Psoas muscle (tissue), 8 donors: ENCODE data around the gene CTBS. TPM values are rescaled to one million over a fixed set of nuclear protein-coding genes. Genes with fewer than 3 reads are reported as not detected.
"Not testable (repeated sequence)": the region's sequence is repeated elsewhere in the genome, so short reads cannot be mapped to it uniquely, and the experiment has no call there.

Experiments used
- ATAC-seq, 4 donors: fragments of 200-7000 bp; cut with Tn5 transposase; one replicate each; pipeline ENCODE4 v1.9.1; 2020; ENCODE audit warnings: moderate library complexity in 3 of 4, mild to moderate bottlenecking in 2 of 4
- DNase-seq, 2 donors: peaks; one replicate each; pipeline ENCODE4 v3.0.0-alpha.2; 2020
- H3K27ac ChIP-seq: fragments of 200-600 bp; one replicate; pipeline ENCODE4 v1.8.0; 2022
- H3K27me3 ChIP-seq, 3 donors: fragments of 200-600 bp in 1 of 3; one replicate each; pipeline versions ENCODE4 v1.6.1 to v1.8.0; 2013 to 2022; ENCODE audit warnings: low read length in 2 of 3, mild to moderate bottlenecking in 2 of 3, moderate library complexity in 1 of 3; ENCODE audit not compliant: insufficient read depth in 3 of 3
- H3K36me3 ChIP-seq, 2 donors: fragments of 200-600 bp in 1 of 2; one replicate each; pipeline versions ENCODE4 v1.6.1 to v1.8.0; 2013 to 2022; ENCODE audit warnings: low read depth in 1 of 2, mild to moderate bottlenecking in 1 of 2, moderate library complexity in 1 of 2; ENCODE audit not compliant: insufficient read depth in 1 of 2
- H3K4me1 ChIP-seq: fragments of 200-600 bp; one replicate; pipeline ENCODE4 v1.8.0; 2022
- H3K4me3 ChIP-seq: fragments of 200-600 bp; one replicate; pipeline ENCODE4 v1.8.0; 2022; ENCODE audit warnings: mild to moderate bottlenecking
- H3K9me3 ChIP-seq: fragments of 200-600 bp; one replicate; pipeline ENCODE4 v1.8.0; 2022
- CTCF ChIP-seq: fragments of 200-600 bp; IDR thresholded peaks from one replicate; pipeline ENCODE4 v1.8.0; 2022; ENCODE audit warnings: antibody characterized with exemption
- WGBS, 3 donors: extraction: QIAGEN DNeasy Blood & Tissue Kit; methylation state at CpG; one replicate each; pipeline versions ENCODE4 v1.1.6 to v1.1.7; 2013; 5-methylcytosine and 5-hydroxymethylcytosine counted together
- intact Hi-C, 2 donors: fragments of 100-400 bp; cut with DNase I; formaldehyde crosslinking; loops; one replicate each; pipeline versions ENCODE4 v1.11.0 to v1.14.2; 2022
- polyA plus RNA-seq, 3 donors: library from polyadenylated mRNA; stranded (reverse); fragments of 200-250 nt; gene quantifications; one replicate each; pipeline ENCODE4 v1.2.3, GENCODE V29; 2013
- total RNA-seq, 4 donors: library from RNA; stranded (reverse); fragmentation: NEBNext Ultra II Directional in 2 of 4; extraction: Animal tissue kit (Norgen Biotek cat#: 25700) in 2 of 4; gene quantifications; one replicate each; pipeline versions ENCODE4 v1.2.1 to v1.2.4, GENCODE V29; 2021 to 2023
- donor health status: healthy with polysubstance abuse.
- donor health status: DM: no; HTN: no; CAD: no; lungs with moderate emphysema.
- donor health status: Bipolar disorder and iron deficiency.
- donor health status: healthy.
- donor health status: DM: yes; HTN: yes; CAD: no.
- donor health status: DM: no; HTN: no; CAD: no.
- donor health status: DM: no; HTN: no; CAD: no.
- donor health status: DM: yes; HTN: yes; CAD: no.

The CTBS gene
- total and polyA plus RNA-seq, 7 donors = 1.8 to 5.2 (median 4.4) TPM

- H3K27ac ChIP-seq = no peak overlapping the region
- no peak for DNase-seq
- no peaks in the 10 kb centered on the region for H3K36me3 ChIP-seq
- H3K4me1 ChIP-seq = peaks cover 15% of the 10 kb centered on the region
- no peak for ATAC-seq
- intact Hi-C loops = no loop called here
- no peaks in the 10 kb centered on the region for H3K27me3 ChIP-seq
- H3K4me3 ChIP-seq = no peak overlapping the region
- 66 to 72% (median 67%) methylated on average over 3 of the region's 3 CpGs for WGBS, 3 donors
- H3K9me3 ChIP-seq = no peaks in the 10 kb centered on the region
- TF ChIP-seq CTCF = no peak
Observed at GRCh38 chr1:84598418-84598817, 24.2 kb upstream of the CTBS start.

- Histone ChIP-seq H3K4me3 (no peak overlapping the region), H3K27me3 (peaks cover 0 to 3% (median 0%) of the 10 kb centered on the region in 3 donors), H3K27ac (no peak overlapping the region), H3K36me3 (no peaks in the 10 kb centered on the region), H3K9me3 (no peaks in the 10 kb centered on the region), H3K4me1 (peaks cover 15% of the 10 kb centered on the region)
- no peak for TF ChIP-seq CTCF
- DNase-seq = no peak
- WGBS, 3 donors = 92 to 97% (median 94%) methylated on average over 1 of the region's 1 CpG
- intact Hi-C loops = no loop called here
- ATAC-seq = no peak
Observed at GRCh38 chr1:84597011-84597410, 22.8 kb upstream of the CTBS start.

- H3K36me3 ChIP-seq, ATAC-seq, H3K9me3 ChIP-seq, H3K4me3 ChIP-seq, H3K27ac ChIP-seq, DNase-seq, intact Hi-C loops, H3K27me3 ChIP-seq: not testable (repeated sequence)
- peaks cover 14% of the 10 kb centered on the region for H3K4me1 ChIP-seq
- WGBS, 3 donors = 92 to 93% (median 92%) methylated on average over 2 of the region's 2 CpGs
Observed at GRCh38 chr1:84594959-84595358, 20.7 kb upstream of the CTBS start.

GRCh38 chr1:84587099-84587498 is 12.9 kb upstream of the CTBS start:
- Histone ChIP-seq H3K36me3 (no peaks in the 10 kb centered on the region), H3K4me3 (no peak overlapping the region), H3K9me3 (no peaks in the 10 kb centered on the region), H3K4me1 (peaks cover 12% of the 10 kb centered on the region), H3K27me3 (no peaks in the 10 kb centered on the region), H3K27ac (no peak overlapping the region)
- DNase-seq (no peak), ATAC-seq (peak; percentile 48 to 90 (median 77))
- 19 to 34% (median 31%) methylated on average over 3 of the region's 3 CpGs for WGBS, 3 donors
- intact Hi-C loops = no loop called here
- no peak for TF ChIP-seq CTCF

- ATAC-seq = no peak
- H3K27ac ChIP-seq = no peak overlapping the region
- no peak overlapping the region for H3K4me3 ChIP-seq
- H3K9me3 ChIP-seq = no peaks in the 10 kb centered on the region
- no peaks in the 10 kb centered on the region for H3K36me3 ChIP-seq
- no peaks in the 10 kb centered on the region for H3K27me3 ChIP-seq
- WGBS, 3 donors = 44 to 100% (median 45%) methylated on average over 1 of the region's 1 CpG
- no peak for TF ChIP-seq CTCF
- intact Hi-C loops = no loop called here
- DNase-seq = no peak
- peaks cover 12% of the 10 kb centered on the region for H3K4me1 ChIP-seq
Observed at GRCh38 chr1:84585803-84586202, 11.6 kb upstream of the CTBS start.
